Esophagus squamous epithelium (tissue), 4 donors: ENCODE data around the gene PHACTR2.

Experiments used
- POLR2A ChIP-seq, 4 donors: fragments of 450-650 bp; IDR thresholded peaks; one replicate each; pipeline ENCODE4 v1.6.1; 2017; ENCODE audit warnings: antibody characterized with exemption in 4 of 4, mild to moderate bottlenecking in 4 of 4, moderate library complexity in 3 of 4
- TF ChIP-seq, protein P1 (sequence below), 6 experiments: fragments of 450-650 bp in 4 of 6; fragments of 200-600 bp in 2 of 6; sonication (generic) in 2 of 6; IDR thresholded peaks; one replicate each; pipeline ENCODE4 v1.5.1; 2016 to 2019; ENCODE audit warnings: antibody characterized with exemption in 6 of 6, mild to moderate bottlenecking in 4 of 6, moderate library complexity in 4 of 6

DNA sequence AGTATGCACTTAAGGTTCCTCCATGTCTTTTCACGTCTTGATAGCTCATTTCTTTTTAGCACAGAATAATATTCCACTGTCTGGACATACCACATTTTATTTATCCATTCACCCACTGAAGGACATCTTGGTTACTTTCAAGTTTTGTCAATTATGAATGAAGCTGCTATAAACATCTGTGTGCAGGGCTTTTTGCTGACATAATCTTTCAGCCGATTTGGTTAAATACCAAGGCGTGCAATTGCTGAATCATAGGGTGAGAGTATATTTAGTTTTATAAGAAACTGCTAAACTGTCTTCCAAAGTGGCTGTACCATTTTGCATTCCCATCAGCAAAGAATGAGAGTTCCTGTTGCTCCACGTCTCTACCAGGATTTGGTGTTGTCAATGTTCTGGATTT lies 44.9 kb upstream of the PHACTR2 start:
- TF ChIP-seq, protein P1, sequence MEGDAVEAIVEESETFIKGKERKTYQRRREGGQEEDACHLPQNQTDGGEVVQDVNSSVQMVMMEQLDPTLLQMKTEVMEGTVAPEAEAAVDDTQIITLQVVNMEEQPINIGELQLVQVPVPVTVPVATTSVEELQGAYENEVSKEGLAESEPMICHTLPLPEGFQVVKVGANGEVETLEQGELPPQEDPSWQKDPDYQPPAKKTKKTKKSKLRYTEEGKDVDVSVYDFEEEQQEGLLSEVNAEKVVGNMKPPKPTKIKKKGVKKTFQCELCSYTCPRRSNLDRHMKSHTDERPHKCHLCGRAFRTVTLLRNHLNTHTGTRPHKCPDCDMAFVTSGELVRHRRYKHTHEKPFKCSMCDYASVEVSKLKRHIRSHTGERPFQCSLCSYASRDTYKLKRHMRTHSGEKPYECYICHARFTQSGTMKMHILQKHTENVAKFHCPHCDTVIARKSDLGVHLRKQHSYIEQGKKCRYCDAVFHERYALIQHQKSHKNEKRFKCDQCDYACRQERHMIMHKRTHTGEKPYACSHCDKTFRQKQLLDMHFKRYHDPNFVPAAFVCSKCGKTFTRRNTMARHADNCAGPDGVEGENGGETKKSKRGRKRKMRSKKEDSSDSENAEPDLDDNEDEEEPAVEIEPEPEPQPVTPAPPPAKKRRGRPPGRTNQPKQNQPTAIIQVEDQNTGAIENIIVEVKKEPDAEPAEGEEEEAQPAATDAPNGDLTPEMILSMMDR (IDR thresholded peaks at IDR 0.05): no peak
- TF ChIP-seq POLR2A (IDR thresholded peaks at IDR 0.05): no peak
